ENCODE measurements around the gene TOR3A. TPM values are rescaled to one million over a fixed set of nuclear protein-coding genes. Genes with fewer than 3 reads are reported as not detected.

The TOR3A gene
- total RNA-seq, 4 donors from 2014 or later, result 31.9 to 48.8 (median 34.4) TPM

- no peak overlapping the region for H3K27ac ChIP-seq
- intact Hi-C loops (cut with DNase I), result no loop called here
- DNase-seq, result no peak
- peaks cover 0 to 2% (median 0%) of the 10 kb centered on the region in 3 donors for H3K36me3 ChIP-seq
- no peak overlapping the region for H3K4me3 ChIP-seq
- no peaks in the 10 kb centered on the region for H3K9me3 ChIP-seq
- TF ChIP-seq POLR2A (IDR thresholded peaks at IDR 0.05), result no peak
- no peak for TF ChIP-seq CTCF (IDR thresholded peaks at IDR 0.05)
- no peaks in the 10 kb centered on the region for H3K27me3 ChIP-seq
- WGBS, 2 donors, result 93 to 97% methylated on average over 4 to 5 of the region's 8 CpGs
- H3K4me1 ChIP-seq, result peaks cover 6 to 29% (median 10%) of the 10 kb centered on the region in 3 donors
Measured at GRCh38 chr1:179042087-179042486, 39.8 kb upstream of the TOR3A start.

- WGBS, 2 donors, result 94% methylated on average over 5 of the region's 5 CpGs; no CpG with 5 or more reads in 1 of the 2 donors
- Histone ChIP-seq H3K4me1 (peaks cover 6 to 24% (median 10%) of the 10 kb centered on the region in 3 donors), H3K36me3 (peaks cover 0 to 8% (median 0%) of the 10 kb centered on the region in 3 donors), H3K27me3 (no peaks in the 10 kb centered on the region), H3K9me3 (no peaks in the 10 kb centered on the region), H3K4me3 (no peak overlapping the region), H3K27ac (no peak overlapping the region)
- no peak for DNase-seq
- TF ChIP-seq POLR2A (IDR thresholded peaks at IDR 0.05) (no peak), CTCF (IDR thresholded peaks at IDR 0.05) (no peak)
- intact Hi-C loops (cut with DNase I), result no loop called here
Measured at GRCh38 chr1:179042700-179043099, 39.2 kb upstream of the TOR3A start.

DNA sequence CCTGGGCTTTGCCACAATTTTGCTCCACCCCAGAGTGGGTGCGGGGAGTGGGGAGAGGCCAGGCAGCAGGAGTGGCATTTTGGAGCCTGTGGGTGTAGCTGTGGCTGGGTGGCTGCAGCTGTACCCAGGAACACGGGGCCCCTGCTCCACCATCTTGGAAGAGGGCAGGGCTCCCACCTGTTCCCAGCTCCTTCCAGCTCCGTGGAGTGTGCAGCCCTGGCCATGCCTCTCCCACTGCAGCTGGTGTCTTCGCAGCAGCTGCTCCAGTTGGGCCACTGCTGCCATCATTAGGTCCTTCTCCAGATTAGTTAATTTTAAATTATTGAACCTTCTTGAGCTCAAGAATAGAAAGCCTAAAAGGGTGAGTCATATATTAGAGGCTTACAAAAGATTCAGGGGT is 38.6 kb upstream of the TOR3A start:
- DNase-seq, result no peak
- Histone ChIP-seq H3K27me3 (no peaks in the 10 kb centered on the region), H3K27ac (no peak overlapping the region), H3K36me3 (peaks cover 0 to 14% (median 0%) of the 10 kb centered on the region in 3 donors), H3K4me1 (peaks cover 6 to 19% (median 10%) of the 10 kb centered on the region in 3 donors), H3K9me3 (no peaks in the 10 kb centered on the region), H3K4me3 (no peak overlapping the region)
- 90 to 100% methylated on average over 2 to 4 of the region's 4 CpGs for WGBS, 2 donors
- TF ChIP-seq POLR2A (IDR thresholded peaks at IDR 0.05) (no peak), CTCF (IDR thresholded peaks at IDR 0.05) (no peak)
- intact Hi-C loops (cut with DNase I), result no loop called here

GRCh38 chr1:179043907-179044306 is 38.0 kb upstream of the TOR3A start:
- TF ChIP-seq POLR2A (IDR thresholded peaks at IDR 0.05), result no peak
- Histone ChIP-seq H3K9me3 (no peaks in the 10 kb centered on the region), H3K36me3 (peaks cover 0 to 20% (median 0%) of the 10 kb centered on the region in 3 donors), H3K27ac (no peak overlapping the region), H3K4me1 (peaks cover 5 to 12% (median 6%) of the 10 kb centered on the region in 3 donors), H3K4me3 (no peak overlapping the region), H3K27me3 (no peaks in the 10 kb centered on the region)
- no peak for DNase-seq
- intact Hi-C loops (cut with DNase I), result no loop called here
- WGBS, 2 donors, result 92 to 96% methylated on average over 4 to 5 of the region's 5 CpGs

DNA sequence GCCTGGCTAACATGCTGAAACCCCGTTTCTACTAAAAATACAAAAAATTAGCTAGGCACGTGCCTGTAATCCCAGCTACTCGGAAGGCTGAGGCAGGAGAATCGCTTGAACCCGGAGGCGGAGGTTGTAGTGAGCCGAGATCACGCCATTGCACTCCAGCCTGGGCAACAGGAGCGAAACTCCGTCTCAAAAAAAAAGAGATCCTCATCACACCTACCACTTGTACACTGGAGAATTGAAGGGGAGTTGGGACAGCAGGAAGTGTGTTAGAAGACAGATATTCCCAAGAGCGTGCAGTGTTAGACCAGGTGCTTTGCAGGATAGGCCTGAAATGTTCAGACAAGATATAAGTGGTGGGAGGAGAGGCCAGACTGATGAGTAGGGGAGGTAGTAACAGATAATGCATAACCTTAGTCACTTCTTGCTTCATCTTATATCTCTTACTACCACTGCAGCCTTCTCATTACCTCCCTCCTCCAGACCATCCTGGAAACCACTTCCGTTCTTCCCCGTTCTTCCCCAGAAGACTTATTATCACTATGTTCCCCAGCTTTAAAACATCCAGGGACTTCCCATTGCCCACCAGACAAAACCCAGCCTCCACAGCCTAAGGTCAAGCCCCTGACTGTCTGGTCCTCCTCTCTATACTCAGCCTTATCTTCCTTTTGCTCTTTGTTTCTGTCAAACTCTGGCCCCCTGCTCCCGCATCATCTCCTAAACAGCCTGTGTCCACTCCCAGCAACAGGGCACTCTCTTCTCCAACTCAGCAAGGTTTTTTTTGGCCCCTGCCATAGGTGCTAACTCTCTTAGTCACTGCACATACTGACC is 34.8 kb upstream of the TOR3A start:
- no peaks in the 10 kb centered on the region for H3K27me3 ChIP-seq

More for the DNA sequence above, 34.8 kb upstream of the TOR3A start:
- no peak for DNase-seq
- 89 to 92% methylated on average over 9 to 13 of the region's 14 CpGs for WGBS, 2 donors
- TF ChIP-seq CTCF (IDR thresholded peaks at IDR 0.05), result no peak
- no peak for TF ChIP-seq POLR2A (IDR thresholded peaks at IDR 0.05)
- Histone ChIP-seq H3K36me3 (peaks cover 0 to 41% (median 0%) of the 10 kb centered on the region in 3 donors), H3K4me3 (no peak overlapping the region), H3K4me1 (peaks cover 0 to 6% (median 0%) of the 10 kb centered on the region in 3 donors), H3K27ac (no peak overlapping the region), H3K9me3 (no peaks in the 10 kb centered on the region)
- intact Hi-C loops (cut with DNase I), result no loop called here
